ENCODE results near the gene ARHGAP26.
"Not testable (repeated sequence)": the region's sequence is repeated elsewhere in the genome, so short reads cannot be mapped to it uniquely, and the experiment has no call there.

The ARHGAP26 gene

DNA sequence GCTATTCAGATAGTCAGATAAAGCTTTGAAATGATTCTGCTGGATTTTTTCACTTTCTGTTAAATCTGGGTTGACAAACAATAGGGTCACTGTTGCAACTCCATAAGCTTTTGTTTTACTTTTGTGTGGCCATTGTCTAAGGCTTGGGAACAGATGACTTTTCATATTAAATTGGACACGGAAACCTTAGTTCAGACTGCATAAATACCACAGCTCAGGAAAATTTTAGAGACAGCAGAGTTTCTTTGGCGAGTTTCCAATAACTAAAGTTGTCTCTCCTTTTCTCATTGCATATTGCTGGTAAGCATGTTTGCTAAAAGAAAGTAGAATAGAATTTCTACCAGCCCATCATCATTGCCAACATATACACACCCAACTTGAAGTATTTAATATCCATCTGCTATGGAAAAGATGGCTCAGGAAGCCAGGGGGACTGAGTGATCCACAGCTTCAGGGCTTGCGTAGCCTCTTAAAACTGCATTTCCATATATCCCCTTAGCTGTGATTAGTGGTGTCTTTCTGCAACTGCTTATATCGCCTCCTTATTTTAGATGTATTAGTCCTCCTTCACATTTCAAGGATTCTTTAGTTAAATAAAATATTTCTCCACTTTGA is 168.2 kb downstream of the ARHGAP26 start:
- H3K4me3 ChIP-seq (ENCODE audit: low read depth, low read length): no peak overlapping the region
- no peak for DNase-seq (ENCODE audit: low read depth)

DNA sequence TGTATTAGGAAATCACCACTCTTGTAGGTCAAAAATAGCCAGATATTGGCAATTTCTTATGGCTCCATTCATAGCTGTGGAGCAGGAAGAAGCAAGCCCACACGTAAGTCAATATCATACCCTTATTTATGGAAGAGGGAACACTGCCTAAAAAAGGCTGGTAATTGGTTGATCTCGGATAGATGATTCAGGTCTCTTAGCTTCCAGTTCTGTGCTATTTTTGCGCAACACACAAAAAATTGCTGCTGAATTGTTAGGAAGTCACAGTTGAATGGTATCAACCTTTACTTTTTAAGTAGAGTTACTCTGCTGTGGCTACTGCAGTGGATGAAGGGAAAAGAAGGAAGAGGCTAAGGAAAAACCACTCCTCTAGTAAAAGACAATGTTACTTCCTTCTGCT is 168.8 kb downstream of the ARHGAP26 start:
- DNase-seq (ENCODE audit: low read depth): no peak
- H3K4me3 ChIP-seq (ENCODE audit: low read depth, low read length): no peak overlapping the region

DNA sequence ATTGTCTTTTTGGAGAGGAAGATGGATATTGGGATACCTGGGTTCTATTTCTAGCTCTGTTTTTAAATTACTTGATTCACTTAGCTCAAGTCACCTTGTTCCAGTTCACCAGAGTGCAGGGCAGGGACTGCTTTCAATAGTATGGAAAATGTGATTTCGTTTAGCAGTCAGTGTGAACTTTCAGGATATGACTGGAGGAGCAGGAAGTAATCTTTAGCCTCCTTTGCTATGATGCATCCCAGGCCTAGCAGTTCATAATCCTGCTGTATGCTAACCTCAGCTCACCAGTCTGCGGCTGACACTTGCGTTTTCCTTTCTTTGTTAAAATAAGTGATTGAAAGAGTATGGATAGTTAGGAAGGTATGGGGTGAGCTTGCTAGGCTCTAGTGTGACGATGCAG is 169.7 kb downstream of the ARHGAP26 start:
- no peak overlapping the region for H3K4me3 ChIP-seq (ENCODE audit: low read depth, low read length)

DNA sequence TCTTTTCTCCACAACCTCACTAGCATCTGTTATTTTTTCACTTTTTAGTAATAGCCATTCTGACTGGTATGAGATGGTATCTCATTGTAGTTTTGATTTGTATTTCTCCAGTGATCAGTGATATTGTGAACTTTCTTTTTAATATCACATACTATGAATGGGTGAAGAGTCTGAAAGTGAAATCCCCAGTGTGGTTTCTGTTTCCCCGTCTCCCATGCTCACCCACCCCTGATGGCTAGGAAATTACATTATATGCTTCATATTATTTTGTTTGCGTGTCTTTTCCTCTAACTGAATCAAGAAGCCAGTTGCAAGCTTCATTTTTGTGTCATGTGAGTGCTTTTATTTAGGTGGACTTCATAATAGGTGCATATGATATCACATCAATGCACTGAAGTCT is 171.1 kb downstream of the ARHGAP26 start:
- H3K4me3 ChIP-seq (ENCODE audit: low read depth, low read length): no peak overlapping the region
- no peak for DNase-seq (ENCODE audit: low read depth)

More for the DNA sequence above, 169.7 kb downstream of the ARHGAP26 start:
- DNase-seq (ENCODE audit: low read depth): no peak

DNA sequence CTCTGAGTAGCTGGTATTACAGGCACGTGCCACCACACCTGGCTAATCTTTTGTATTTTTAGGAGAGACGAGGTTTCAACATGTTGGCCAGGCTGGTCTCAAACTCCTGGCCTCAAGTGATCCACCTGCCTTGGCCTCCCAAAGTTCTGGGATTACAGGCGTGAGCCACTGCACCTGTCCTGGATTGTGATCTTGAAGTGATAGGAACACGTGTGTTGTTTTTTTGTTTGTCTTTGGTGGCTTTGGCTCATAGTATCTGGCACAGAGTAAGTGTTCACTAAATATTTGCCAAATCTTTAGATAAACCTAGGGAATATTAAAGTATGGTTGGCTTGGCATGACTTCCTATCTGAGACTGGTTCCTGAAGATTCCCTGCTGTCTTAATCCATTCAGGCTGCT is 172.7 kb downstream of the ARHGAP26 start:
- no peak overlapping the region for H3K4me3 ChIP-seq (ENCODE audit: low read depth, low read length)
- no peak for DNase-seq (ENCODE audit: low read depth)

DNA sequence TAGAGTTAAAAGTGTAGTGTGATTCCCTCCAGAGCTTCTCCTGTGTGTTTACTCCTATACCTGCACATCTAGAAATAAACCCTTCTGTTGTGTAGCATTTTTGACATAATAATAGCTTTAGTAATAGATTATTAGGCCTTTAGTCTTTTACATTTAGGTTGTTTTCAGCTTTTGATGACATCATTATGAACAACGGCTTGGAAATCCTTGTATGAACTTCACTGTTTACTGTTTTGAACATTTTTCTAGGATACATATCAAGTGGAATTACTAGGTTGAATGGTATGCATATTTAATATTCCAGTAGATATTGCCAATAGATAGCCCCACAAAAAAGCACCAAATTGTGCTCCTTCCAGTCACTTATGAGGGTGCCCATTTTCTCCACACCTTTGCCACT is 174.0 kb downstream of the ARHGAP26 start:
- no peak overlapping the region for H3K4me3 ChIP-seq (ENCODE audit: low read depth, low read length)
- DNase-seq (ENCODE audit: low read depth): no peak

DNA sequence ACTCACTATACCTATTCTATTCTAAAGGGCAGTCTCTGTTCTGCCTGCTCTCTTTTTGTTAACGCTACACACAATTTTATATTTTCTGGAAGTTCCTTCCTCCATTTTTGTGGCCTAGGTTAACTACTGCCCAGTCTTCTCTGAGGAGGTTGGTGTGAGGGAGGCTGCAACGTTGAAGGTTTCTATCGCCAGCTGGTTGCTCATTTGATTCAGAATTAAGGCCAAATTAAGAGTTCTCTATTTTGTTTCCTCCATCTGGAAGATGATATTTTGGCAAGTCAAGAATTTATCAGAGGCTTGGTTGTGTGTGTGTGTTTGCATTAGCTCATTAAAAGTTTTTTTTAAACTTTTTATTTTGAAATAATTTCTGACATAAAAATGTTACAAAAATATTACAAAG is 175.1 kb downstream of the ARHGAP26 start:
- no peak for DNase-seq (ENCODE audit: low read depth)
- H3K4me3 ChIP-seq (ENCODE audit: low read depth, low read length): no peak overlapping the region

DNA sequence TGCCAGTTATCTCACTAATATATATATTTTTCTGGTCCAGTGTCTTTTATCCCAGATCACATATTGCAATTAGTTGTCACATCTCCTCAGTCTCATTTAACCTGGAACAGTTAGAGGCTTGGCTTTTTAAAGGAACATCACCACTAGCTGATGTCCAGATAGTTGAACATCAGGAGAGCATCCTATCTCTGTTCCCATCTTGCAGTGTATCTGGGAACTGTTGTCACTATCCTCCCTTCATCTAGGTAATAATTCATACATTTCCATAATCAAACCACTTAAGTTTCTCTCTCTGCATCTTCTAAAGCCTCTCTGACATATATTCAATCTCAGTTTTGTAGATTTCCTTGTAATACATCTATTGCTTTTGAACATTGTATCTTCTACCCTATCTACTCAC is 175.7 kb downstream of the ARHGAP26 start:
- no peak overlapping the region for H3K4me3 ChIP-seq (ENCODE audit: low read depth, low read length)
- DNase-seq (ENCODE audit: low read depth): no peak

DNA sequence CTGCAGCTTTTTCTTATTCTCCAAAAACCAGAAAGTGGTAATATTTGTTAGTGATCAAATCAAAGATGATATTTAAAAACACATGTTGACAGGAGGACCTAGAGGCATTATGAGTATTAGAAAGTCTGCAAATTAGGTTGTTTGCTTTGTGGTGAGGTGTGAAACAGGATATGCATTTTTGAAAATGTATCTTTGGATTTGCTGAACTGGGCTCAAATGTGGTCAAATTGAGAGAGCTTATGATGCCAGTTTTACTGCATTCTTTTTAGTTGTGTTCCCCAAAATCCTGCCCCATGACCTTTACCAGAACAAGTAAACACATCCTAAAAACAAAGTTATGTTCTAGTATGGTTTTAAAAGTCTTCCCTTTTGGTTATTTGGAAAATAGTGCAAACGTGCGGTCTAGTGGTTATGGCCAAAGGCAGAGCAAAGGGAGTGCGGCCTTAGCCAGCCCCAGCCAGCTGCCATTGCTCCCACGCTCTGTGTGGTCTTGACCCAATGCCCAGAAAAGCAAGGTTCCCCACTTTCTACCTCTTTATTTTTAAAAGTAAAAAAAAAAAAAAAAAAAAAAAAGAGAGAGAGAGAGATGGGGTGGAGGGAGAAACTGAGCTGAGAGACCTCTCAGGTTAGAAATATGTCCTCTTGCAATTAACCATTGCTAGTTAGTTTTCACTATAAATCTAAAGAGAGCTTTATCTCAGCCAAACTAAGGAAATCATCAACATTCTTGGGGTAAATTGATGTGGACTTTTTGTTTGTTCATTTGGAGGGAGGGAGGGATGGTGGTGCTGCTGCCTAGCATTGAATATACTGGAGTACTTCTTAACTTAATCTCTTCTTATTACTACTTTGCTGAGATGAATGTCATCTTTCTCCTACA is 176.6 kb downstream of the ARHGAP26 start:
- no peak for DNase-seq (ENCODE audit: low read depth)
- no peak overlapping the region for H3K4me3 ChIP-seq (ENCODE audit: low read depth, low read length)

DNA sequence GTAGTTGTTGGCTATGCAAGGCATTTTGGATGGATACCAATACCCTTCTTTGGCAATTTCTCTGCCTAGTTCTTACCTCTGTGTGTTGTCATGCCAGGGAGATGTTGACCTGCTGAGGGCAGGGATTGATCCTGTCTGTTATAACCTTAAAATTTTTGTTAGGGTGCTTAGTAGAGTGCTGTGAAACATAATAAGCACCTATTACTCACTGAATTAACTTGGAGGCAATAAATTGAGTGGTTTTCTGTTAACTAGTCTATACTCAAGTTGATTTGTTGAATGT is 177.2 kb downstream of the ARHGAP26 start:
- no peak overlapping the region for H3K4me3 ChIP-seq (ENCODE audit: low read depth, low read length)
- no peak for DNase-seq (ENCODE audit: low read depth)

DNA sequence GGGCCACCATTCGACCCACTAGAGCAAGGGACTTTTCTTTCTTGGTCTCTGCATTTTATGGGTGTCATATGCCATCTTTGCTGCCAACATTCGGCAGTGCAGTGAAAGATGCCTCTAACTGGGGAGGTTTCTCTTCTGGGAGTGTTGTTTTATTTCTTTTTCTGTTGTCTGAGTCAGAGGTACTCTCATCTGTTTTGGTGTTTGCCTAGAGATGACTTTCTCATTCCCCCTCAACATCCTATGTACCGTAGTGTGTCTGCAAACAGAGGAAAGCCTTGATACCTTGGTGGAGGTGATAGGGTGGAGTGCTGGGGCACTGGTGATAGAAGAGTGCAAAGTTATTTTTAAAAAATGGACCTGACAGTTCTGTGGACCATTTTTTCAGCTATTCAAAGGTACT is 182.1 kb downstream of the ARHGAP26 start:
- DNase-seq (ENCODE audit: low read depth): no peak
- no peak overlapping the region for H3K4me3 ChIP-seq (ENCODE audit: low read depth, low read length)

DNA sequence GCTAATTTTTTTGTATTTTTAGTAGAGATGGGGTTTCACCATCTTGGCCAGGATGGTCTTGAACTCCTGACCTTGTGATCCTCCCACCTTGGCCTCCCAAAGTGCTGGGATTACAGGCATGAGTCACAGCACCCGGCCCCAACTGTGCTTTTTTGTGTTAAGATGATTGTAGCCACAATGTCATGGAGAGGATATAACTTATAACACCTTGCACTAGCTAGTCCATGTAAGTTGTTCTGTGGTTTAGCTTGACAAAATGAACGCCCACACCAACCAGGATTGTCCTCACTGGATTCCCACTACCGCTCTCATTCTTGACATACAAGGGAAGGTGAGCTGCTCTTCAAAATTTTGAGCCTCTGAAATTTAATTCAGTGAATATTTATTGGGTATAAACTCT is 182.7 kb downstream of the ARHGAP26 start:
- DNase-seq (ENCODE audit: low read depth); H3K4me3 ChIP-seq (ENCODE audit: low read depth, low read length): not testable (repeated sequence)

DNA sequence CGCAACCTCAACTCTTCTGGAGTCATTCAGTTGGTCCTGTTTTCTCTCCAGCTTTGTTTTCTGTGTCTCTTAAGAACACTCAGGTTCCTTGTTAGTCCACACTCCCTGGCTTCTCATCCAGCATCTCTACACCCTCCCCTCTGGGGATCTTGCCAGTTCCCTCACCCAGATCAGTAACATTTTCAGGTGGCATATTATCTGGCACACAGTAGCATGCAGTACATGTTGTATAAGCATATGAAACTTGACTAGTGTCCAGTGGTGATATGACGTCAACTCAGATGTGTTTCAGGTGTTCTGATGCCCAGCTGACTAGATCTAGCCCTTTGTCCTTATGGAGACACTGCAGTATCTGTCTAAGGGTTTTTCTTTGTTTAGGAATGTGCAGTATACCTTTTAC is 184.3 kb downstream of the ARHGAP26 start:
- DNase-seq (ENCODE audit: low read depth): no peak

DNA sequence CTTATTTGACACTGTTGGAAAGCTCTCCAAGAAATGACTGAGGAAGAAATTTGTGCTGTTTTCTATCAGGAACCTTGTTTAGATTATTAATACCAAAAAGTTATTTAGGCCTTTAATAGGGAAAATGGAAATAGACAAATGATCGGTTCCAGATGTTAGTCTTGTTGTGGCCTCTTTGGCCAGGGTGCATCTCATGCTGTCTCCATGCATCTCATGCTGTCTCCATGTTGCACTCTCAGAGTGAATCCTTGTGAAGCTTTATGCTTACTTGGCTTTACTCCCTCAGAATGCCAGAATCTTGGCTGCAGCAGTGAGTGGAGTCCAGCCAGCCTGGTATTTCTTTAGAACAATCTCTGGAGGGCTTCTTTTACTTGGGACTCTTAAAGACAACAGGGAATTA is 185.5 kb downstream of the ARHGAP26 start:
- DNase-seq (ENCODE audit: low read depth): no peak
- no peak overlapping the region for H3K4me3 ChIP-seq (ENCODE audit: low read depth, low read length)

More for the DNA sequence above, 184.3 kb downstream of the ARHGAP26 start:
- H3K4me3 ChIP-seq (ENCODE audit: low read depth, low read length): no peak overlapping the region

DNA sequence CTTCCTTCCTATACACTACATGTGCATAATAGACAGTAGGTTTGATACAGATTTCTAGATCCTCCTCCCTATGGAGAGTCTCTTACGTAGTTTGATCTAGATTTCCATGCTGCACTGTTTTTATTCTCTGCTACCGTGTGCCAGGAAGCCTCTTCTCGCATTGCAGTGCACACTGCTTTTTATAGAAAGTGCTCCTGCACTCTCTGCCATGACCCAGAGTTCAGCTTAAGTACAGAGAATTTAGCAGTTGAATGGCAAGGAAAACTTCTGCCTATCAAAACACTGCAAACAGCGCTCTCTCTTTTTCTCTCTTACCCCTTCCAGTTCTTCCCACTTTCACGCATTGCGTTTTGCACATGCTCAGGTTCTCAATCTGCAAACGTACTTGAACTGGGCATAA is 187.4 kb downstream of the ARHGAP26 start:
- DNase-seq (ENCODE audit: low read depth): no peak
- H3K4me3 ChIP-seq (ENCODE audit: low read depth, low read length): no peak overlapping the region

DNA sequence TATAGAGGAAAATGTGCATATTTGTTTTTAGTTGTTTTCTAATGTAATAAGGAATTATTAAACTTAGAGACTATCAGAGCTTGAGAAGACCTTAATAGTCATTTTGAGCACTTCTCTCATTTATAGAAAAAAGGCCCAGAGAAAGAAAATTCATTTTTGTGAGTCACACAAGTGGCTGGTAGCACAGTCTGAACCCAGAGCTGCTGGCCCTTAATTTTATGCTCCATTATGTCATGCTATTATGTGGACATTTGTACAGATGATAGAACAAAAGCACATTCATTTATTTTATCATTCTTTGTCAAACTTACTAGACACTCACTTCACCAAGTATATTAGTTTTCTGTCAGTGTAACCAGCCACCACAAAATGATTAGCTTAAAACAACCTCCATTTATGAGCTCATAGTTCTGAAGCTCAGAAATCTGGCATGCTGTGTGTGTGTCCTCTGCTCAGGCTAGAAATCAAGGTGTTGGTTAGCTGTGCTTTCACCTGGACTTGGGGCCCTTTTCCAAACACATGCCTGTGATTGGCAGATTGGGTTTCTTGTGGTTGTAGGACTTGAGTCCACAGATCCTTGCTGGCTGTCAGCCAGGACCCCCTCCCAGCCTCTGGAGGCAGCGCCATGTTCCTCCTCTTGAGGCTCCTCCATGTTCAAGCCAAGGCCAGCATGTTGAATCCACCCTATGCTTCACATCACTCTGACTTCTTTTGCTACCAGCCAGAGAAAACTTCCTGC is 188.9 kb downstream of the ARHGAP26 start:
- no peak for DNase-seq (ENCODE audit: low read depth)
- H3K4me3 ChIP-seq (ENCODE audit: low read depth, low read length): no peak overlapping the region

DNA sequence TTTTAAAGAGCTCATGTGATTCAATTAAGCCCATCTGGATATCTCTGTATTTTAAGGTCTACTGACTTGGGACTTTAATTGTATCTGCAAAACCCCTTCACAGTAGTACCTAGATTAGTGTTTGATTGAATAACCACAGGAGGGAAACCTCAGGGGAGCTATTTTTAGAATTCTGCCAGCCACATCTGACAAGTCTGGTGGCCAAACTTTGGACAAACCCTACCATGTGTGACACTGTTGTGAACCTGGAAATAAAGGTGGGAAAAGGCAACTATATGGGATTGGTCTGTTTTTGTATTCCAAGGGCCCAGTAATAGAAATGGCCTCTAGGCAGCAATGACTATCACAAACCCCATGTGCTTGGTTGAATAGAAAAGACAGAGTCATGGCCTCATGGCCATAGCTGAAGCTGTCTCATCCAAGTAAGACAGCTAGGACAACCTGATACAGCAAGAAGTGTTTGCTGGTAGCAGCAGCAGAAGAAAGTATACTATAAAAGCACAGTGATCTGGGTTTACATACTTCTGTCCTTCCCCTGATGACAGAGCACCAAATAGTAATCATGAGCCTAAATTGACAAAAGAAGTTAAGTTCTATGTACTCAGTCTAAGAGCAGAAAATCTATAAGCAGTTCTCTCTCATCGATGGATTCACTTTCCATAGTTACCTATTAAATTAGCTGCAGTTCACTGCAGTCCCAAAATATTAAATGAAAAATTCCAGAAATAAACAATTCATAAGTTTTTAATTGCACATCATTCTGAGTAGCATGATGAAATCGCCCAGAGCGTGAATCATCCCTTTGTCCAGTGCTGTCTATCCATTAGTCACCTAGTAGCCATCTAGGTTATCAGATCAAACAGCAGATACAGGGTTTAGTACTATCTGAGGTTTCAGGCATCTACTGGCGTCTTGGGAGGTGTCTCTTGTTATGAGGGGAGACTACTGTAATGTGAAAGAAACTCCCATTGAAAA is 189.8 kb downstream of the ARHGAP26 start:
- no peak overlapping the region for H3K4me3 ChIP-seq (ENCODE audit: low read depth, low read length)
- no peak for DNase-seq (ENCODE audit: low read depth)

DNA sequence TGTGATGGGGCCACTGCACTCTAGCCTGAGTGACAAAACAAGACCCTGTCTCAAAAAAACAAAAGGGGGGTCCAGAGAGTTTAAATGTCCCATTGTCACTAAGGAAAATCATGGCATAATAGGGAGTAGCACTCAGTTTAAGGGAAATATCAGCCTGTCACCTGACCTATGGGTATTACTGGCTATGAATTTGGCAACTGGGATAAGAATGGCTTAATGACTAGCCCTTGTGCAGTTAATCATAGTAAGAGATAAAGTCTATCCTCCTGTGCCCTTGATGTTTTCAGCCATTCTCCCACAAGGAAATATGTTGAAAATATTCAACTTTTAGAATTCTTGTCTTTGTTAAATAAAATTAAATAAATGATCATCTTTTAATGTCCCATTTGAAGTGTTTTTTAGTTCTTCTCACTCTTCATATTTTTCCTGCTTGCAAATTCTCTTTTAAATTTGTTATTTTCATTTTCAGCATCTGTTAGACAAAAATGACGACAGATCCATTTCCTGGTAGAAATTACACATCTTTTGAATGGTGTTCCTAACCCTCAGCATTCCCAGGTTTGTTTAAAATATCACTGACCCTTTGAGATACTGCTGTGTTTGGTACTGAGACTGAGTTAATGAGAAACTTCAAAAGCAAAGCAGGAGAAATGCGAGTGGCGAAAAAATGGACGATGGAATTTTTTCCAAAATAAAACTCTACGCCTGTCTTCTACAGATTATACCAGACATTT is 191.4 kb downstream of the ARHGAP26 start:
- no peak for DNase-seq (ENCODE audit: low read depth)
- no peak overlapping the region for H3K4me3 ChIP-seq (ENCODE audit: low read depth, low read length)

DNA sequence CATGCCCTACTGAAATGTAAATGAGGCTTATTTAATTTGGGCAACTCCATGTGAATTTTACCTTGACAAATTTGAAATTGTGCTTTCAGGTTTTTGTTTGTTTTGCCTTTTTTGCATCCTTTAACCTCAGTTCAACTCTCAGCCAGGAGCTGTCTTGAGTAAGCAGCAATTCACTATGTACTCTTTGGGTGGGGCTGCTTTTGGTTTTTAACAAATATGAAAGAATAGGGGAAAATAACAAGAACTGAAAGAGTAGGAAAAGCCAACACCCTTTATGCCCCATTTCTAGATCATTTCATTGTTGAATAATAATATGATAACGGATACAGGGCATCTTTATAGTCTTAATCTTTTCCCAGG is 192.0 kb downstream of the ARHGAP26 start:
- no peak for DNase-seq (ENCODE audit: low read depth)

More for the DNA sequence above, 192.0 kb downstream of the ARHGAP26 start:
- no peak overlapping the region for H3K4me3 ChIP-seq (ENCODE audit: low read depth, low read length)
